Liver (tissue), 3 donors: Measurements from ENCODE around the gene ZDHHC23.

Experiments used
- EGR1 ChIP-seq, 2 donors: IDR thresholded peaks; 2 replicates each; pipeline ENCODE4 v1.6.1; 2016 to 2018; ENCODE audit warnings: antibody characterized with exemption in 2 of 2, low read depth in 2 of 2
- FOXA1 ChIP-seq: IDR thresholded peaks from 2 replicates; pipeline ENCODE4 v1.6.1; 2016; ENCODE audit warnings: antibody characterized with exemption
- GABPA ChIP-seq, 2 donors: IDR thresholded peaks in 1 of 2; conservative IDR thresholded peaks in 1 of 2; 2 replicates each; pipeline ENCODE4 v1.6.1; 2016; ENCODE audit warnings: antibody characterized with exemption in 2 of 2, mild to moderate bottlenecking in 1 of 2, moderate library complexity in 1 of 2
- JUND ChIP-seq, 2 donors: IDR thresholded peaks; 2 replicates each; pipeline ENCODE4 v1.6.1; 2016; ENCODE audit warnings: antibody characterized with exemption in 2 of 2
- RAD21 ChIP-seq, 2 donors: IDR thresholded peaks; 2 replicates each; pipeline ENCODE4 v1.6.1; 2016; ENCODE audit warnings: antibody characterized with exemption in 2 of 2, mild to moderate bottlenecking in 2 of 2
- REST ChIP-seq: IDR thresholded peaks from 2 replicates; pipeline ENCODE4 v1.6.1; 2016; ENCODE audit warnings: antibody characterized with exemption, mild to moderate bottlenecking
- RXRA ChIP-seq, 2 donors: IDR thresholded peaks; 2 replicates each; pipeline ENCODE4 v1.6.1; 2017 to 2018; ENCODE audit warnings: antibody characterized with exemption in 2 of 2, mild to moderate bottlenecking in 1 of 2
- SP1 ChIP-seq: IDR thresholded peaks from 2 replicates; pipeline ENCODE4 v1.6.1; 2018; ENCODE audit warnings: antibody characterized with exemption, mild to moderate bottlenecking
- TAF1 ChIP-seq: conservative IDR thresholded peaks from 2 replicates; pipeline ENCODE4 v1.6.1; 2016; ENCODE audit warnings: antibody characterized with exemption, mild to moderate bottlenecking
- YY1 ChIP-seq: IDR thresholded peaks from 2 replicates; pipeline ENCODE4 v1.6.1; 2016; ENCODE audit warnings: antibody characterized with exemption, mild to moderate bottlenecking
- TF ChIP-seq, protein P1 (sequence below): fragments of 150-350 bp; IDR thresholded peaks from 2 replicates; pipeline ENCODE4 v1.5.1; 2017; ENCODE audit warnings: improper control_type of control experiment, low read depth, low read length; ENCODE audit not compliant: missing input control
- TF ChIP-seq, protein P2 (sequence below): IDR thresholded peaks from 2 replicates; pipeline ENCODE4 v1.6.1; 2016; ENCODE audit warnings: antibody characterized with exemption
- TF ChIP-seq, protein P3 (sequence below): IDR thresholded peaks from 2 replicates; pipeline ENCODE4 v1.6.1; 2016; ENCODE audit warnings: antibody characterized with exemption
- donor health status: healthy.
- donor health status: healthy.

GRCh38 chr3:113977822-113978221 lies 30.0 kb downstream of the ZDHHC23 start:
- TF ChIP-seq, protein P1, sequence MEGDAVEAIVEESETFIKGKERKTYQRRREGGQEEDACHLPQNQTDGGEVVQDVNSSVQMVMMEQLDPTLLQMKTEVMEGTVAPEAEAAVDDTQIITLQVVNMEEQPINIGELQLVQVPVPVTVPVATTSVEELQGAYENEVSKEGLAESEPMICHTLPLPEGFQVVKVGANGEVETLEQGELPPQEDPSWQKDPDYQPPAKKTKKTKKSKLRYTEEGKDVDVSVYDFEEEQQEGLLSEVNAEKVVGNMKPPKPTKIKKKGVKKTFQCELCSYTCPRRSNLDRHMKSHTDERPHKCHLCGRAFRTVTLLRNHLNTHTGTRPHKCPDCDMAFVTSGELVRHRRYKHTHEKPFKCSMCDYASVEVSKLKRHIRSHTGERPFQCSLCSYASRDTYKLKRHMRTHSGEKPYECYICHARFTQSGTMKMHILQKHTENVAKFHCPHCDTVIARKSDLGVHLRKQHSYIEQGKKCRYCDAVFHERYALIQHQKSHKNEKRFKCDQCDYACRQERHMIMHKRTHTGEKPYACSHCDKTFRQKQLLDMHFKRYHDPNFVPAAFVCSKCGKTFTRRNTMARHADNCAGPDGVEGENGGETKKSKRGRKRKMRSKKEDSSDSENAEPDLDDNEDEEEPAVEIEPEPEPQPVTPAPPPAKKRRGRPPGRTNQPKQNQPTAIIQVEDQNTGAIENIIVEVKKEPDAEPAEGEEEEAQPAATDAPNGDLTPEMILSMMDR = no peak
- TF ChIP-seq SP1 (no peak), YY1 (no peak), REST (no peak), TAF1 (no peak), EGR1 (IDR thresholded peaks at IDR 0.05; ENCODE audit: low read depth in 2 of 2) (no peak), FOXA1 (no peak), RAD21 (IDR thresholded peaks at IDR 0.05) (no peak), RXRA (IDR thresholded peaks at IDR 0.05) (no peak), GABPA (IDR thresholded peaks at IDR 0.05 in 1 of 2, conservative IDR thresholded peaks at IDR 0.05 in 1 of 2) (no peak), JUND (IDR thresholded peaks at IDR 0.05) (no peak)
- TF ChIP-seq, protein P2, sequence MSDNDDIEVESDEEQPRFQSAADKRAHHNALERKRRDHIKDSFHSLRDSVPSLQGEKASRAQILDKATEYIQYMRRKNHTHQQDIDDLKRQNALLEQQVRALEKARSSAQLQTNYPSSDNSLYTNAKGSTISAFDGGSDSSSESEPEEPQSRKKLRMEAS = no peak
- TF ChIP-seq, protein P3, sequence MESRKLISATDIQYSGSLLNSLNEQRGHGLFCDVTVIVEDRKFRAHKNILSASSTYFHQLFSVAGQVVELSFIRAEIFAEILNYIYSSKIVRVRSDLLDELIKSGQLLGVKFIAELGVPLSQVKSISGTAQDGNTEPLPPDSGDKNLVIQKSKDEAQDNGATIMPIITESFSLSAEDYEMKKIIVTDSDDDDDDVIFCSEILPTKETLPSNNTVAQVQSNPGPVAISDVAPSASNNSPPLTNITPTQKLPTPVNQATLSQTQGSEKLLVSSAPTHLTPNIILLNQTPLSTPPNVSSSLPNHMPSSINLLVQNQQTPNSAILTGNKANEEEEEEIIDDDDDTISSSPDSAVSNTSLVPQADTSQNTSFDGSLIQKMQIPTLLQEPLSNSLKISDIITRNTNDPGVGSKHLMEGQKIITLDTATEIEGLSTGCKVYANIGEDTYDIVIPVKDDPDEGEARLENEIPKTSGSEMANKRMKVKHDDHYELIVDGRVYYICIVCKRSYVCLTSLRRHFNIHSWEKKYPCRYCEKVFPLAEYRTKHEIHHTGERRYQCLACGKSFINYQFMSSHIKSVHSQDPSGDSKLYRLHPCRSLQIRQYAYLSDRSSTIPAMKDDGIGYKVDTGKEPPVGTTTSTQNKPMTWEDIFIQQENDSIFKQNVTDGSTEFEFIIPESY = no peak
